ENCODE data around the gene CNTN5. TPM values are rescaled to one million over a fixed set of nuclear protein-coding genes. Genes with fewer than 3 reads are reported as not detected.

CNTN5 gene
- total RNA-seq: not detected

GRCh38 chr11:99020352-99021225 is at the start of gene CNTN5:
Gene CNTN5, plus strand, starts transcription at chr11:99020949.
- TF ChIP-seq CTCF (IDR thresholded peaks at IDR 0.05; ENCODE audit: low read depth): no peak

GRCh38 chr11:98979205-98979604 is 41.5 kb upstream of the CNTN5 start:
- TF ChIP-seq CTCF (IDR thresholded peaks at IDR 0.05; ENCODE audit: low read depth): no peak

GRCh38 chr11:99015634-99016454 is 4.9 kb upstream of the CNTN5 start:
- TF ChIP-seq CTCF (IDR thresholded peaks at IDR 0.05; ENCODE audit: low read depth): no peak

- no peak for TF ChIP-seq CTCF (IDR thresholded peaks at IDR 0.05; ENCODE audit: low read depth)
These were observed 1.1 kb upstream of the CNTN5 start for GRCh38 chr11:99019696-99020095.

GRCh38 chr11:99037057-99037456 is 16.3 kb downstream of the CNTN5 start:
- TF ChIP-seq CTCF (IDR thresholded peaks at IDR 0.05; ENCODE audit: low read depth): no peak

- TF ChIP-seq CTCF (IDR thresholded peaks at IDR 0.05; ENCODE audit: low read depth): no peak
These were observed 42.6 kb downstream of the CNTN5 start for GRCh38 chr11:99063331-99063730.

- TF ChIP-seq CTCF (IDR thresholded peaks at IDR 0.05; ENCODE audit: low read depth): no peak
These were observed 44.4 kb downstream of the CNTN5 start for GRCh38 chr11:99065121-99065520.

Data from subcutaneous adipose tissue (tissue), 4 donors.